Breast epithelium (tissue), 3 donors: ENCODE data around the gene SYDE2.

Experiments
- POLR2AphosphoS5 ChIP-seq, 3 donors: sonication (generic); formaldehyde crosslinking; IDR thresholded peaks; one replicate each; pipeline ENCODE4 v1.6.1; 2017; ENCODE audit warnings: antibody characterized with exemption in 3 of 3
- TF ChIP-seq, protein P1 (sequence below), 3 donors: fragments of 450-650 bp; IDR thresholded peaks; one replicate each; pipeline ENCODE4 v1.5.1; 2016 to 2017; ENCODE audit warnings: antibody characterized with exemption in 3 of 3, mild to moderate bottlenecking in 3 of 3, moderate library complexity in 3 of 3

DNA sequence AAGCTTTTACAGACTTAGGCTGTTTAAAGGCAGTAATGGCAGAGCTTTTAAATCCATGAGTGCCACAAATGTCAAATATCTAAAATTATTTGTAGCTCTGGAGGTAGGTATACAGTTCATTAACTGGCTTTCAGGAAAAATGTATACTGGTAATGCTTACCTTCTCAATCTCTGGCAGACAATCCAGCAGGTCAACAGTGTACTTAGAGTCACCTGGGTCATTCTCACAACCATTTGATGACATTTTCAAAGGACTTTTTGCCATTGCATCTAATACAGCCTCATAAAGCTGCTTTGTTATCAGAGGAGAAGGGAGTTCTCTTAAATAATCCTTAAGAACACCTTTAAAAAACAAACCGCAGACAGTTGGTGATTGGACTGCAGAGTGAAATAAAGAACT is 31.9 kb downstream of the SYDE2 start:
- TF ChIP-seq POLR2AphosphoS5 (IDR thresholded peaks at IDR 0.05): no peak
- TF ChIP-seq, protein P1, sequence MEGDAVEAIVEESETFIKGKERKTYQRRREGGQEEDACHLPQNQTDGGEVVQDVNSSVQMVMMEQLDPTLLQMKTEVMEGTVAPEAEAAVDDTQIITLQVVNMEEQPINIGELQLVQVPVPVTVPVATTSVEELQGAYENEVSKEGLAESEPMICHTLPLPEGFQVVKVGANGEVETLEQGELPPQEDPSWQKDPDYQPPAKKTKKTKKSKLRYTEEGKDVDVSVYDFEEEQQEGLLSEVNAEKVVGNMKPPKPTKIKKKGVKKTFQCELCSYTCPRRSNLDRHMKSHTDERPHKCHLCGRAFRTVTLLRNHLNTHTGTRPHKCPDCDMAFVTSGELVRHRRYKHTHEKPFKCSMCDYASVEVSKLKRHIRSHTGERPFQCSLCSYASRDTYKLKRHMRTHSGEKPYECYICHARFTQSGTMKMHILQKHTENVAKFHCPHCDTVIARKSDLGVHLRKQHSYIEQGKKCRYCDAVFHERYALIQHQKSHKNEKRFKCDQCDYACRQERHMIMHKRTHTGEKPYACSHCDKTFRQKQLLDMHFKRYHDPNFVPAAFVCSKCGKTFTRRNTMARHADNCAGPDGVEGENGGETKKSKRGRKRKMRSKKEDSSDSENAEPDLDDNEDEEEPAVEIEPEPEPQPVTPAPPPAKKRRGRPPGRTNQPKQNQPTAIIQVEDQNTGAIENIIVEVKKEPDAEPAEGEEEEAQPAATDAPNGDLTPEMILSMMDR (IDR thresholded peaks at IDR 0.05): no peak
